H9 (cell line): ENCODE data around the gene GMPPB. TPM values are rescaled to one million over a fixed set of nuclear protein-coding genes. Genes with fewer than 3 reads are reported as not detected.

ENCODE experiments used
- DNase-seq: peaks from one replicate; pipeline ENCODE4 v3.0.0-alpha.2; 2017
- H2AFZ ChIP-seq: one replicate; pipeline ENCODE4 v1.6.1; 2013; ENCODE audit warnings: mild to moderate bottlenecking, low read length, control low read depth, moderate library complexity
- H2AK5ac ChIP-seq: 2 replicates; pipeline ENCODE4 v1.6.1; 2013; ENCODE audit warnings: low read length, control low read depth, mixed read lengths; ENCODE audit not compliant: insufficient read length
- H2BK120ac ChIP-seq: one replicate; pipeline ENCODE4 v1.6.1; 2013; ENCODE audit warnings: low read depth, mild to moderate bottlenecking, low read length, control low read depth, inconsistent platforms; ENCODE audit not compliant: poor library complexity, severe bottlenecking
- H2BK12ac ChIP-seq: 2 replicates; pipeline ENCODE4 v1.6.1; 2013; ENCODE audit warnings: low read length, control low read depth, mixed read lengths, low read depth; ENCODE audit not compliant: insufficient read length
- H2BK15ac ChIP-seq: 2 replicates; pipeline ENCODE4 v1.6.1; 2013; ENCODE audit warnings: low read depth, low read length, control low read depth
- H2BK20ac ChIP-seq: one replicate; pipeline ENCODE4 v1.6.1; 2013; ENCODE audit warnings: low read depth, mild to moderate bottlenecking, low read length, control low read depth, inconsistent platforms; ENCODE audit not compliant: poor library complexity, severe bottlenecking
- H2BK5ac ChIP-seq: 2 replicates; pipeline ENCODE4 v1.6.1; 2013; ENCODE audit warnings: low read length, control low read depth, mixed read lengths; ENCODE audit not compliant: insufficient read length
- H3K14ac ChIP-seq: 2 replicates; pipeline ENCODE4 v1.6.1; 2013; ENCODE audit warnings: low read length, control low read depth; ENCODE audit not compliant: insufficient read depth
- H3K18ac ChIP-seq: 2 replicates; pipeline ENCODE4 v1.6.1; 2013; ENCODE audit warnings: low read depth, mild to moderate bottlenecking, mixed read lengths, low read length, control low read depth; ENCODE audit not compliant: insufficient read length
- H3K23ac ChIP-seq: 2 replicates; pipeline ENCODE4 v1.6.1; 2013; ENCODE audit warnings: low read length, control low read depth, mixed read lengths, low read depth; ENCODE audit not compliant: insufficient read length
- H3K23me2 ChIP-seq: 2 replicates; pipeline ENCODE4 v1.6.1; 2013; ENCODE audit warnings: low read depth, mild to moderate bottlenecking, mixed read lengths, low read length, control low read depth; ENCODE audit not compliant: insufficient read length, poor library complexity, severe bottlenecking
- H3K27ac ChIP-seq: 2 replicates; pipeline ENCODE4 v1.5.1; 2013; ENCODE audit warnings: low read length, control low read depth, mixed read lengths, low read depth; ENCODE audit not compliant: insufficient read length
- H3K27me3 ChIP-seq: 2 replicates; pipeline ENCODE4 v1.6.1; 2013; ENCODE audit warnings: low read length, control low read depth, inconsistent platforms; ENCODE audit not compliant: insufficient read depth
- H3K4ac ChIP-seq: 2 replicates; pipeline ENCODE4 v1.6.1; 2013; ENCODE audit warnings: low read depth, mild to moderate bottlenecking, control low read depth, inconsistent platforms, low read length, moderate library complexity
- H3K4me1 ChIP-seq: 2 replicates; pipeline ENCODE4 v1.6.1; 2013; ENCODE audit warnings: low read length, control low read depth, inconsistent platforms; ENCODE audit not compliant: insufficient read depth
- H3K4me2 ChIP-seq: 2 replicates; pipeline ENCODE4 v1.6.1; 2013; ENCODE audit warnings: low read length, control low read depth, mixed read lengths; ENCODE audit not compliant: insufficient read length, insufficient read depth
- H3K56ac ChIP-seq: 2 replicates; pipeline ENCODE4 v1.6.1; 2013; ENCODE audit warnings: low read depth, mild to moderate bottlenecking, mixed read lengths, low read length, control low read depth; ENCODE audit not compliant: insufficient read length
- H3K79me1 ChIP-seq: 2 replicates; pipeline ENCODE4 v1.6.1; 2013; ENCODE audit warnings: low read depth, mild to moderate bottlenecking, moderate library complexity, low read length, control low read depth, inconsistent platforms; ENCODE audit not compliant: insufficient read depth, poor library complexity, severe bottlenecking
- H3K79me2 ChIP-seq: 2 replicates; pipeline ENCODE4 v1.6.1; 2013; ENCODE audit warnings: low read length, control low read depth, inconsistent platforms; ENCODE audit not compliant: insufficient read depth
- H3K9ac ChIP-seq: 2 replicates; pipeline ENCODE4 v1.6.1; 2013; ENCODE audit warnings: low read length, control low read depth, mixed read lengths; ENCODE audit not compliant: insufficient read length; ENCODE audit errors: extremely low read depth
- H3K9me3 ChIP-seq: one replicate; pipeline ENCODE4 v1.6.1; 2013; ENCODE audit warnings: low read depth, low read length, inconsistent platforms; ENCODE audit not compliant: control insufficient read depth
- H3T11ph ChIP-seq: one replicate; pipeline ENCODE4 v1.6.1; 2013; ENCODE audit warnings: mild to moderate bottlenecking, low read length, control low read depth, inconsistent platforms
- H4K20me1 ChIP-seq: one replicate; pipeline ENCODE4 v1.6.1; 2013; ENCODE audit not compliant: control insufficient read depth, insufficient read length, insufficient read depth
- H4K5ac ChIP-seq: 2 replicates; pipeline ENCODE4 v1.6.1; 2013; ENCODE audit warnings: low read depth, mild to moderate bottlenecking, mixed read lengths, low read length, control low read depth; ENCODE audit not compliant: insufficient read length
- H4K8ac ChIP-seq: replicated peaks from 2 replicates; pipeline ENCODE4 v1.6.1; 2013; ENCODE audit warnings: low read length, control low read depth, mixed read lengths, low read depth; ENCODE audit not compliant: insufficient read length
- H4K91ac ChIP-seq: 2 replicates; pipeline ENCODE4 v1.6.1; 2013; ENCODE audit warnings: low read depth, mild to moderate bottlenecking, moderate library complexity, mixed read lengths, low read length, control low read depth; ENCODE audit not compliant: insufficient read length
- H3K27ac Mint-ChIP-seq, 3 experiments: 2 replicates in 2 of 3; 3 replicates in 1 of 3; pipeline ENCODE4 v1.8.0; 2020 to 2021; ENCODE audit warnings: mixed read lengths in 3 of 3, mild to moderate bottlenecking in 1 of 3, moderate library complexity in 1 of 3
- H3K27me3 Mint-ChIP-seq: 2 replicates; pipeline ENCODE4 v1.8.0; 2021; ENCODE audit warnings: low read depth, mild to moderate bottlenecking, moderate library complexity, mixed read lengths
- H3K36me3 Mint-ChIP-seq, 3 experiments: 2 replicates in 2 of 3; 3 replicates in 1 of 3; pipeline ENCODE4 v1.8.0; 2020 to 2021; ENCODE audit warnings: low read depth in 3 of 3, mixed read lengths in 3 of 3; ENCODE audit not compliant: insufficient read depth in 1 of 3
- H3K4me1 Mint-ChIP-seq, 2 experiments: 2 replicates each; pipeline ENCODE4 v1.8.0; 2020; ENCODE audit warnings: mixed read lengths in 2 of 2
- H3K4me3 Mint-ChIP-seq, 2 experiments: 2 replicates in 1 of 2; 3 replicates in 1 of 2; pipeline ENCODE4 v1.8.0; 2020 to 2021; ENCODE audit warnings: mild to moderate bottlenecking in 2 of 2, mixed read lengths in 2 of 2, moderate library complexity in 1 of 2
- H3K9me3 Mint-ChIP-seq, 2 experiments: 2 replicates in 1 of 2; 3 replicates in 1 of 2; pipeline ENCODE4 v1.8.0; 2020; ENCODE audit warnings: mild to moderate bottlenecking in 2 of 2, mixed read lengths in 2 of 2, moderate library complexity in 1 of 2
- WGBS: extraction: QIAGEN DNeasy Blood & Tissue Kit; methylation state at CpG from one replicate; pipeline ENCODE4 v1.1.7; 2013; ENCODE audit warnings: missing lambda C conversion rate, low lambda C conversion rate, mixed read lengths; ENCODE audit not compliant: insufficient read length; ENCODE audit errors: extremely low coverage; 5-methylcytosine and 5-hydroxymethylcytosine counted together
- total RNA-seq: library from RNA; stranded (reverse); gene quantifications from 2 replicates; pipeline ENCODE4 v1.2.1, GENCODE V29; 2021
- TF ChIP-seq, protein P1 (sequence below): fragments of 200-600 bp; sonication (generic); conservative IDR thresholded peaks from 3 replicates; pipeline ENCODE4 v1.8.0; 2021; ENCODE audit warnings: antibody characterized with exemption, mild to moderate bottlenecking

The GMPPB gene
- total RNA-seq, 1 experiment from 2014 or later = 31.1 TPM

GRCh38 chr3:49712631-49713317 is 11.0 kb downstream of the GMPPB start:
- no peak overlapping the region for H3K4ac ChIP-seq
- no peak overlapping the region for H2AK5ac ChIP-seq
- H4K91ac ChIP-seq = no peak overlapping the region
- Mint-ChIP-seq H3K27ac (no peak overlapping the region; a peak in 1 of 7 replicates), H3K36me3 (peaks cover 0 to 12% (median 8%) of the 10 kb centered on the region in 3 experiments; a peak in 4 of 7 replicates), H3K4me1 (no peaks in the 10 kb centered on the region), H3K4me3 (no peak overlapping the region), H3K27me3 (no peaks in the 10 kb centered on the region; the same call in 1 of the 2 replicates), H3K9me3 (no peaks in the 10 kb centered on the region)
- H3K4me2 ChIP-seq = no peak overlapping the region
- H2BK5ac ChIP-seq = no peak overlapping the region
- no peak overlapping the region for H4K8ac ChIP-seq
- H2BK20ac ChIP-seq = no peak overlapping the region
- H2AFZ ChIP-seq = no peak overlapping the region
- no peaks in the 10 kb centered on the region for H3K9me3 ChIP-seq
- no peak overlapping the region for H3K9ac ChIP-seq
- H2BK15ac ChIP-seq = no peak overlapping the region
- H3K56ac ChIP-seq = no peak overlapping the region
- H3K79me2 ChIP-seq = no peaks in the 10 kb centered on the region
- H3K27me3 ChIP-seq = no peaks in the 10 kb centered on the region
- H3K23me2 ChIP-seq = no peaks in the 10 kb centered on the region
- WGBS = no CpG with 5 or more reads among the region's 7 CpGs
- H2BK12ac ChIP-seq = no peak overlapping the region
- no peak overlapping the region for H3K23ac ChIP-seq
- H4K20me1 ChIP-seq = no peaks in the 10 kb centered on the region
- no peak overlapping the region for H3K18ac ChIP-seq
- no peaks in the 10 kb centered on the region for H3K4me1 ChIP-seq
- no peak overlapping the region for H3K27ac ChIP-seq
- H3K14ac ChIP-seq = no peak overlapping the region
- no peak for DNase-seq
- H3T11ph ChIP-seq = no peak overlapping the region
- TF ChIP-seq, protein P1, sequence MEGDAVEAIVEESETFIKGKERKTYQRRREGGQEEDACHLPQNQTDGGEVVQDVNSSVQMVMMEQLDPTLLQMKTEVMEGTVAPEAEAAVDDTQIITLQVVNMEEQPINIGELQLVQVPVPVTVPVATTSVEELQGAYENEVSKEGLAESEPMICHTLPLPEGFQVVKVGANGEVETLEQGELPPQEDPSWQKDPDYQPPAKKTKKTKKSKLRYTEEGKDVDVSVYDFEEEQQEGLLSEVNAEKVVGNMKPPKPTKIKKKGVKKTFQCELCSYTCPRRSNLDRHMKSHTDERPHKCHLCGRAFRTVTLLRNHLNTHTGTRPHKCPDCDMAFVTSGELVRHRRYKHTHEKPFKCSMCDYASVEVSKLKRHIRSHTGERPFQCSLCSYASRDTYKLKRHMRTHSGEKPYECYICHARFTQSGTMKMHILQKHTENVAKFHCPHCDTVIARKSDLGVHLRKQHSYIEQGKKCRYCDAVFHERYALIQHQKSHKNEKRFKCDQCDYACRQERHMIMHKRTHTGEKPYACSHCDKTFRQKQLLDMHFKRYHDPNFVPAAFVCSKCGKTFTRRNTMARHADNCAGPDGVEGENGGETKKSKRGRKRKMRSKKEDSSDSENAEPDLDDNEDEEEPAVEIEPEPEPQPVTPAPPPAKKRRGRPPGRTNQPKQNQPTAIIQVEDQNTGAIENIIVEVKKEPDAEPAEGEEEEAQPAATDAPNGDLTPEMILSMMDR = peak; percentile 25; the same call in 2 of the 3 replicates
- no peaks in the 10 kb centered on the region for H3K79me1 ChIP-seq
- no peak overlapping the region for H4K5ac ChIP-seq
- H2BK120ac ChIP-seq = no peak overlapping the region
